Fibroblast of upper back skin (primary cell): ENCODE results near the gene SCARB2.

Experiments used
- DNase-seq: peaks from one replicate; pipeline ENCODE4 v3.0.0-alpha.2; 2013

Gene SCARB2

DNA sequence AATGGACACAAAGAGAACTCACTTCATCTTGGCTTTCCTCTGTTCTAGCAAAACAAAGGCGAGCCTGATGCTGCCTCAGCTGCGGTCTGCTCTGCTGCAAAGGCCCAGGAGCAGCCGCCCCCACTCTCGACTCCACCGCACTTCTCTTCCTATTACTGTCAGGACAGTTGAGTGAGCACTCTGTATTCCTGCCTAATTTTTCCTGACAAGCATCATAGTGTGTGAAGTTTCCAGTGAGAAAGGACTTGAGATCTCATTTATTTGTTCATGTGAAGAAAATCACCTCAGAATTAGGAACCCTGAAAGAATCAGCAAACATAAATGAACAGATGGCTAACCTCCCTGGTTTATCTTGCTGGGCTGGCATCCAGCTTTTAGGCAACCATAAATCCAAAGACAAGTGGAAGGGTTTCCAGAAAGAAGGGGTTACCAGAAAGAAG is 15.6 kb downstream of the SCARB2 start:
- DNase-seq: peak; percentile 65

DNA sequence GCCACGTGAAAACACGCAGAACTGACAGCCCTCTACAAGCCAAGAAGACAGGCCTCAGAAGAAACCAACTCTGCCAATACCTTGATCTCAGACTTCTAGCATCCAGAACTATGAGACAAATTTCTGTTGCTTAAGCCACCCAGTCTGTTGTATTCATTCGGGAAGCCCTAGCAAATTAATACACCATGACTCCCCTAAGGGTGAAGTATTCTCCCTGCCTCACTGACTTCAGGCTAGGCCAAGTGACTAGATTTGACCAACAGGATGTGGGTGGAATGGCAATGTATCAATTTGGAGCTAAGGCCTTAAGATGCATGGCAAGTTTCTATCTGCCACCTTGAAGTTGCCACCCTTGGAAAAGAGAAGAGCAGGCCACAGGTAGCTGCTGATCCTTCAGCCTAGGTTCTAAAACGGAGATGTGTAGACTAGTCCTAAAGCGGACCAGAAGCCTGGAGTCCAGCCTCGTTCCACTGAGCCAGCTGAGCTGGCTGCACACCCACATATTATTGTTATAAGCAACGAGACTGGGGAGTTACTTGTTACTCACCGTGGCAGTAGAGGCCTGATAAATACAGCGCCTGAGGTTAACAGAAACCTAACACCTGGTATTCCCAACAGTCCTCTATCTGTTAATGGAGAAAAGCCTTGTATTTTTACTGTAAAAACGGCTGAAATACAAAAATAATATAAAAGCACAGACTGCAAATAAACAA is 16.4 kb downstream of the SCARB2 start:
- no peak for DNase-seq

DNA sequence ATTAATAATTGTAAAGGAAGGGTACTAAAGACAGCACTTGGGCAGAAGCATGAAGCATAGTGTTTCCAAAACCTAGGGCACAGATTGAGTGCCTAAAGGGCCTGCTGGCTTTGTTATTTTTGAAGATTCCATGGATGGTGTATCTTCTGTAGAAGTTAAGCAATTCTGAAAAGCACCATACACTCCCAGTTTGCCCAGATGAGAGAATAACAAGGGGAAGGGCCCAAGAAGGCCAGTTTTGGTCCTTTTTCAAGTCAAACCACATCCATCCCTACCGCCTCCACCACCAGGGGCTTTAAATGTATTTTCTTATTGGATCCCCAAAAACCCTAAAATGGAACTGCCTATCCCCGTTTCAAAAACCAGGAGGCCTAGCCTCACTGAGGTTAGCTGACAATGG is 17.2 kb downstream of the SCARB2 start:
- no peak for DNase-seq

DNA sequence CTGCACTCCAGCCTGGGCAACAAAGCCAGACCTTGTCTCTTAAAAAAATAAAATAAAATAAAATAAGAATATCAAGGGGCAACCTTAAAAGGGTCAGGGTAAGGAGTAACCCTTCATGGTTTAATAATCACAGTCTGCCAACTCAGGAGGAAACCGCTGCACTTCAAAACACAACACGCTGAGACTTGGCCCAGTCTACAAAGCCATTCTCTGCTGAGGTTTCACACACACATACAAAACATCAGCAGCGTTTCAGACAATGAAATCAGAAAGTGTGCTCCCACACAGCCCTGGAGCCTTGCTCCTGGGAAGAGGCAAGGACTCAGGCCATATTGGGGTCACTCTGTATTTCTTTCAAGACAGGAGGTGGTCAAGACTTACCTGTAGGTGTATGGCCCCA is 18.3 kb downstream of the SCARB2 start:
- DNase-seq: no peak

DNA sequence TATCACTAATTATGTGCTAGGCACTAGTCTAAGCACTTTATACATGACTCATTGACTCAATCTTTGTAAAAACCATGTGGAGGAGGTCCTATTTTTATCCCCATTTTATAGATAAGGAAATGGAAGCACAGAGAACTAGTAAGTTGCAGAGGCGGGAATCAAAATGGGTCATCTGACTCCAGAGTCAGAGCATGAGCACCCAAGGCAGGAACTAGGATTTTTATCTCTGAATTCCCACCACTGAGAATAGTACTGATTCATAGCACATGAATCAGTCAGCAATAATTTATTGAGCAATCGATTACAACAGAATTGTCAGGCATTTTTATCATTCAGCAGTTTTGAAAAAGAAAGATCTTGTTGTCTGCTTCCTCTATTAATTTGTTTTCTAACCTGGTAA is 19.3 kb downstream of the SCARB2 start:
- peak; percentile 91 for DNase-seq

DNA sequence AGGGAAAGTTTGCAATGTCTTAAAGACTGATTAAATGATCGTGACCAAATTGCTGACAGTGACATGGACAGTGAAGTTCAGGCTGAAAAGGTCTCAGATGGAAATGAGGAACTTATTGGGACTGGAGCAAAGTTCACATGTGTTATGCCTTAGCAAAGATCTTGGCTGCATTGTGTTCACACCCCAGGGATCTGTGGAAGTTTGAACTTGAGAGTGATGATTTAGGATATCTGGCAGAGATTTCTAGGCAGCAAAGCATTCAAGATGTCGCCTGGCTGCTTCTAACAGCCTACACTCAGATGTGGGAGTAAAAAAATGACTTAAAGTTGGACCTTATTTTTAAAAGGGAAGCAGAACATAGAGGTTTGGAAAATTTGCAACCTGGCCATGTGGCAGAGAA is 21.4 kb downstream of the SCARB2 start:
- no peak for DNase-seq

DNA sequence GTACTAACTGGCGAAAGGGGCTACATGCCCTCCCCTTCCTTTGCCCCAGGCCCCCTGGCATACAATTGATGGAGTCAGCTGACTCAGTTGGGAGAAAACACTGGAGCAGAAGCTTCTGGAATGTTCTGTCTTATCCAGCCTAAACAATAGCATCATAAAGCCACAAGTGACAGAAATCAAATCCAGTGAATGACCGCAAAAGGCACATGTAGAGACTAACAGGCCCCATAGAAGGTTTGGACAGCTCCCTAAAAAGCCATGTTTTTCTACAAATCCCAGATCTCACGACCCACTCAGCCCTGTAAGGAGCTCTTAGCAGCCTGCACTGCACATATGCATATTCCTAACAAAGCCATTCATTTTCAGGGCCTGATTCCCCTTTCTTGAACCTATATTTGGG is 25.1 kb downstream of the SCARB2 start:
- no peak for DNase-seq

DNA sequence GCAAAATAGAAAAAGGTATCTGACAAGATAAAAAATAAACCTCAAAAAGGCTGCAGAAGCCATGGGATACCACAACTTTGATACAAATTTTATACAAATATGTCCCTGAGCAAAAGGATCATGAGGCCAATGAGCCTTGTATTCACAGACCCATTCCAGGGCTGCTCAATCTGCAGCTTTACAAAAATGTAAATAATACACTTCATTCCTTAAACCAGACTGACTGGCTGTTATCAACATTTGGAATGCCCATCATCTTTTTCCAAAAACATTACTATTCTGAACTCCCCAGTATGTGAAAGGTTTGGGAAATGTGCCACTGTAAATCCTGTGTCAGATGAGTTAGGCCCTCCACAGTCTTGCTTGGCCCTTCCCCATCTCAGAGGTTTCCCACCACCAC is 25.5 kb downstream of the SCARB2 start:
- DNase-seq: no peak

DNA sequence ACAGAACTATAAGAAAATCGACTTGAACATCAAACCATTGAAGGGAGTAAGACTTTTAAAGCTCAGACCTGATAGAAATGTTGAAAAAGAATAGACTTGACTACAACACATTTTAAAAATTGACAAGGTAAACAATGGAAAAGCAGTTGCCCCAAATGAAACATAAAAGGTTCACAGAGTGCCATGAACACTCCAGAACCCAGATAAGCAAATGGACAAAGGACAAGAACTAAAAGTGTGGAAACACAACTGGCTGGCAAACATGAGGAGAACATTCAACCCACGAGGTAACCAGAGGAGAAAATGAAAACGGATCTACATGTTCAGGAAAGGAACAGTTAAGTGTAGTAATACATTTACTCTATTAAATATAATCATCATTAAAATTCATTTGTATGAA is 26.5 kb downstream of the SCARB2 start:
- no peak for DNase-seq

DNA sequence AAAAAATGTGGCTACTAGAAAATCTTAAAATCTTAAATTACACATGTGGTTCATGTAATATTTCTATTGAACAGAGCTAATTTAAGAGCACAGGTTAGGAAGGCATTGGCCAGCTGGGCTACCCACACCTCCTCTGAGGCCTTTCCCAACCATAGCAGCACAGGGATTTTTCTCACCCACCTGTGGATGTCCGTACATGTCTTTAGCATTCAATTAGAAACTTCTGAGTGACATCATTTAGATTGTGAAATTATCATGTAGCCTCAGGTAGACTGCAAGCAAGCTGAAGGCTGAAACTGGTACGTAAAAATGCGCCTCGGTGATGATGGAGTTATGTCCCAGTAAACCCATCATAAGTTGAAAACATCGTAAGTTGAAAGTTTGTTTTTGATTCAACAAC is 31.2 kb downstream of the SCARB2 start:
- no peak for DNase-seq

DNA sequence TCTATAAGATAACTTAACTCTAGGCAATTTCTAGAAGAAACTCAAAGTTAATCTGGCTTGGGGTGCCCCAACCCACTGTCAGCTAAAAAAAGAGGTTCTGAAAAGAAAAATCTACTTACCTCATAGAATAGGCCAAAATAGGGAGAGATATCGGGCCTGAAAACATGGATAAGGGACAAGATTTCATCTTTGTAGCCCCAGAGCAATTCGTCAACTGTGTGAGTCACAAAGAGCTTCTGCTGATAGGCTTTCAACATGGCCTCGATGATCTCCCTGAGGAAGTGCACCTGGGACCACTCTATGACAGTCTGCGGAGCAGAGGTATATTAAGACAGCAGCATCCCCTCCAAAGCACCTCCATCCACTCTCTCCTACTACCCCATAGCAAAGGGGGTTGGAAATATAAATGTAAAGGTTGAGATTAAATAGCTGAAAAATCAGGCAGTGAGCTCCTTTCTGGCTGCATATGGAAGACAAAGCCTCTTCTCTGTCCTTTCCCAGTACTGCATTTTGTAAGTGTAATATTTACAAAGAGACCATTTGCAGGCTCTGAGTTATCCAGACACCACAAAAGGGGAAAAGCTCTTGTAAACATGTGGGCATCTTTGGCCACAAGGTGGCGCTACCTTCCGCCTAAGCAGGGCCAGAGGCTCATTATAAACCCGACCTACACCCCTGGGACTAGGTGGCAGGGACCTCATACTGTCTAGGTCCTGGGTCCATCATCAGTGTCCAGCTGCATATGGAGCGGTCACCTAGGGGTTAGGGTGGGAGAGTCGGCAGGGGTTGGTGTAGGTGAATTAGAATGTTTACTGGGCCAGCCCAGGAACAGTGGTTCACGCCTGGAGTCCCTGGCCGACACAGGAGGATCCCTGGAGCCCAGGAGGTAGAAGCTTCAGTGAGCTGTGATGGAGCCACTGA is 34.0 kb downstream of the SCARB2 start:
- DNase-seq: peak; percentile 72

DNA sequence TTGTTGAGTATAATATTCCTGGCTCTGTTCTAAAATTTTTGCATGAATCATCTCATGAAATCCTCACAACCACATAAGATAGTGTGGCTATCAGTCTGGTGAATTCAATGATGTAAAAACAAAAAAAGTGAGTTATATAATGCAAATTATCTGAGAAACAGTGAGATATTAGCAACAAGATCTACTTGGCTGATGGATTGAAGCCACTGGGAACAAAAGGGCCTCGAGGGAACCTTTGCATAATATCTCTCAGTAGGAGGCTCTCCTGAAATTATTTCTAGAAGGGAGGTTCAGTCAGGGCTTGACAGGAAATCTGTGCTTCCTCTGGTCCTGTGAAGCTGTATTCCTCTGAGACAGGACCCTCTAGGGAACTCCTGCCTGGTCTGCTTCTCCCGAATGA is 35.3 kb downstream of the SCARB2 start:
- peak; percentile 13 for DNase-seq

DNA sequence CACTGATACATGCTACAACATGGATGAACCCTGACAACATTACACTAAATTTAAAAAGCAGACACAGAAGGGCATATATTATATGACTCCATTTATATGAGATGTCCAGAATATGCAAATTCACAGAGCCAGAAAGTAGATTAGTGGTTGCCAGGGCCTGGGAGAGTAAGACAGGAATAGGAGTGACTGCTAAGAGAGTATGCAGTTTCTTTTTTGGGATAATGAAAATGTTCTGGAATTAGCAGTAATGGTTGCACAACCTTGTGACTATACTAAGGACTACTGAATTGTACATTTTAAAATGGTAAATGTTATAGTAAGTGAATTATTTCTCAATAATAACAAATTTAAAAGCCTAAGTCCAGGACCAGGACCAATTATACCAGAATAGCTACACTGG is 35.9 kb downstream of the SCARB2 start:
- DNase-seq: no peak

DNA sequence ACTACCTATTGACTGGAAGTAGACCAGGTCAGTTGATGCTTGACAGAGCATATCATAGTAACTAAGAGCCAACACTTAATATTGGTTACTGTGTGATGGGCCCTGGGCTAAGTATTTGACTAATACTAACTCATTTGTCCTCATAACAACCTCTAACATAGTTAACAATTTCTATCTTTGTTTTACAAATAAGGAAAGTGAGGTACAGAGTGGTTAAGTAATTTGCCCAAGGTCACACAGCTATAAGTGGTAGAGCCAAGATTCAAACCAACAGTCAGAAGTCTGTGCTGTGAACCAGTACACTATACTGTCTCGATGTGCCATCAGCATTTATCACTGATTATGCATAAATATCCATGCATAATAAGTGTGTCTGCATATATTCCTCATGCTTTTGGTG is 38.3 kb downstream of the SCARB2 start:
- no peak for DNase-seq

DNA sequence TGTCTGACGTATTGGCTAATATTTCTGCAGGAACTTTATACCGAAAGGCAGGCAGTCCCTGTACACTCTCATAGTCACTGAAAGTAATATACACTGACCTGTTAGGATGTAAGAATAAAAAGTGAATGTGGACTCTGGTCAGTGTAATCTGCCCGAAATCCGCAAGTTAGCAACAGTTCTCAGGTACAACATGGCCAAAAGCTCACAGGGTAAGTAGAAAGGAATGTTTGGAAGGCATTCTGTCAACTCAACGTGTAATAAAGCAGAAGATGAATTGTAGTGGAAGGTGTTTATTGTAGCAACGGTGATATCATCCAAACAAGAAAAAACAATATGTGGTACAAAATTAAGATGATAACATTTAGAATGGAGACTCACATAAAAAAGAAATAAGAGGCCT is 39.4 kb downstream of the SCARB2 start:
- DNase-seq: no peak

DNA sequence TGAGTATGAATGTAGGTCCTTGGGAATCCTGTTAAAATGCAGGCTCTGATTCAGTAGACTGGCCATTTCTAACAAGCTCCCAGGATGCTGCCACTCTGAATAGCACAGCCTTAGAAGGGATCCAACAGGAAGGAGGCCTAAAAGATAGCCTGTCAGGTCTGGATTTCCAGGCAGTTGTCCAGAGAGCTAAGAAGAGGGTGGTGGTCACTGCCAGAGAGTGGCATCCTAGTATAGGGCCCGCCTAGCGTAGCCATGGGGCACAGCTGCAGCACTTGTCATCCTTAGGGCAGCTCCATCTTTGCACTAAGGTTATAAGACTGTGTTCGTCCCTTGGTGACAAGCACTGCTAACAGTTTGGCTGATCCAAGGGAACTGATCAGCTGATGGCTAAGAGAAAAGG is 44.9 kb downstream of the SCARB2 start:
- DNase-seq: no peak

DNA sequence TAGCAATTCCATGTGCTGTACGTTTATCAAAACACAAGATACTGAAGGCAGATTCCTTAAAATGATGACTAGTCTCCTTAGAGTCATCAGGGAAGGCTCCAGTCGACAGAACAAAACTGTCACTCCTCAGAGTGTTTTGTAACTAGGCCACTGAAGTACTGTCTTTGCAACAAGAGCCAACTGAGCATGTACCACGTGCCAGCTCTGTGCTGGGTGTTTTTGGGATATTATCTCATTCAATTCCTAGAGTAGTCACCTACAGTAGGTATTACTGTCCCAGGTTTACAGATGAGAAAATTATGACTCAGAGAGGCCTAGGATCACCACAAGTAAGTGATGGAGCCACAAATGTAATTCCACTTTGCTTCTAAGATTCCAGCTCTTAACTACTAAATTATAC is 47.1 kb downstream of the SCARB2 start:
- no peak for DNase-seq

DNA sequence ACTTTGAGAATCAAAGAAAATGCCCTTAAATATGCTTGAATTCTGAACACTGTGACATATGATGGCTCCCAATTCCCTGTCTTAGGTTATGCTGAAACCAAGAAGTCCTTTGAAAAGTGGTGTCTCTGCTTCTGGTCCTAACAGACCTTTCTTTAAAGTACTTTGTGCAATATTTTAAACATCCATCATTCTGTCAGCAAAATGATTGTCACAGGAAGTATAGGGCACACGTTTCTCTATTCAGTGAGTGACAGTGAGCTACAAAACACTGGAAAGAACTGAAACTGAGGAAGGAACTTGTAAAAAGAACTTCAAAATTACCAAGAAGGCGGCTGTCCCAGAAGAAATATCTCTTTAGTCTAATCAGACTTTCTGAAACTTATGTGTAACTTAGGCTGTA is 53.3 kb downstream of the SCARB2 start:
- DNase-seq: no peak

DNA sequence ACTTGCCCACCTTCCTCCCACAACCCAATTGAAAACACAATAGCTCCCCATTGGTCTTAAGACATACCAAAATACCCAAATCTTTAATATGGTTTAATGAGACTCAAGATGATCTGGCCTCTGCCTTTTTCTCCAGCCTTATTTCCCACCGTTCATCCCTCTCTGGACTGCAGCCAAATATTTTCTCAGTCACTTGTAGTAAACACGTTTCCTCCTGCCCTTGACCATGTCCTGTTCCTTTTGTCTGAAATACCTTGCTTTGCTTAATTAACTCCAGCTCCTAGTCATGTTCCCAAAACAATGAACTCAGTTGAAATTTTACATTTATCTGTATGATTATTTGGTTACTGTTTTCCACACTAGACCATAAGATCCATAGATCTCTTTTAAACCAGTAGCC is 57.0 kb downstream of the SCARB2 start:
- no peak for DNase-seq

DNA sequence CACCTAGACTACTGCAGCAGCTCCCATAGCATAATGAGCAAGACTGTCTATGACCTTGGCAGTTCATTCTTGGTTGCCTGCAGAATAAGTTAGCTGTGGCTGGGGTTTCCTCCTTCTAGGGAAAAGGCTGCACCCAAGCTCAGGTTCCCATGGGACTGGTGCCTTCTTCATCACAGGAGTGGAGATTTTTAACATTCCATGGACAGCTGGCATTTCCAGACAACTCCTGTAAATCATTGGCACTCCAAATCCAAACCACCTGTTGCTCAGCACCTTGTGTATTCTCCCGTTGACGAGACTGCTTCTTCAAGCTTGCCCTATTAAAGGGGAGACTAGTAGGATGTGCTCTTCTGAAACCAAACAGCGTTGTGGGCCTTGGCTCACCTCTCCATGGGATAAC is 57.6 kb downstream of the SCARB2 start:
- DNase-seq: no peak

DNA sequence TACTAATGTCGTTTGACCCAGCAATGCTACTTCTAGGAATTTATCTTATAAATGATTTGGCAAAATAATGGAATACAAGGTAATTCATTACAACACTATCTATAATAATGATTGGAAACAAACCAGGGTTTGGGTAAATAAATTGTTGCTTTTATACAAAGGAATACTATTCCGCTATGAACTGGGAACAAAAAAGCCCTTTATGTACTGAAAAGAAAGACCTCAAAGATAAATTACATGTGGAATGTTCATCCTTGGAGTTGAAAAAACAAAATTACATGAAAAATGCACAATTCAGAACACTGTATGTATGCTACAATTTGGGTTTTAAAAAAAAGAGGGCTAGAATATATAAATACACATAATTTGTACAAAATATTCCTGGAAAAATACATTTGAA is 60.3 kb downstream of the SCARB2 start:
- no peak for DNase-seq

DNA sequence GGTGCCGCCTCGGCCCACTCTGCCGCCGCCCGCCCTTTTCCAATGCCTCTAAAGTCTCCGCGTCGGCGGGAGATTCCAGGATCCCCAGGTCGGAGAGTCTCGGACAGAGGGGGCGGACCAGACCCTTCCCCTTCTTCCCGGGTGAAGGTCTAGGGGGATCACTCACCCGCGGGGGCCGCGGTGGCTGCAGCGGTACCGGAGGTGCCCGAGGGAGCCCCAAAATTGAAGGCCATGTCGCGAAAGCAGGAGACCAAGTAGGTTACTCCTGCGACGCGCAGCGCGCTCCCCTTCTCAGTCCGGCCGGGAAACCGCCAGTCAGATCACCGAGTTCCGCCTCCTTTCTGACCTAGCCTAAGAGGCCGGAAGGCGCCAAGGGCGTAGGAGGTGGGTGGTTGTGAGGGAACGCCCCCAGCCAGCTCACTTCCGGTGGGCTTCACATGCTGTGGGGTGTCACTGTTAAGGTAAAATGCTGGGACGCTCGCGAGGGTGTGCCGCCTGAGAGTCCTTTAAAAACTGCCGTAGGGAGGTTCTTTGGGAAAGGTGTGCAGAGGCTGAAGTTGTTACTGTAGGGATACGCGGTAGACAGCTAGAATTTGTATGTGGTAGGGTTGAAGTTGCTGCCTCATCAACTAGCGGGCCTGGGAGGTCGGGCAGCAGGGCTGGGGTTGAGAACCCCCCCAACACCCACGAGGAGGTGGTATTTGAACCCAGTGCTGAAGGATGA is 65.3 kb downstream of the SCARB2 start, which contains the start of gene NUP54:
Gene NUP54, minus strand, starts transcription at position 256 of the 724 bp plus-strand sequence. Its CDS starts 23 bp downstream, at position 233.
- DNase-seq: peak; percentile 93

DNA sequence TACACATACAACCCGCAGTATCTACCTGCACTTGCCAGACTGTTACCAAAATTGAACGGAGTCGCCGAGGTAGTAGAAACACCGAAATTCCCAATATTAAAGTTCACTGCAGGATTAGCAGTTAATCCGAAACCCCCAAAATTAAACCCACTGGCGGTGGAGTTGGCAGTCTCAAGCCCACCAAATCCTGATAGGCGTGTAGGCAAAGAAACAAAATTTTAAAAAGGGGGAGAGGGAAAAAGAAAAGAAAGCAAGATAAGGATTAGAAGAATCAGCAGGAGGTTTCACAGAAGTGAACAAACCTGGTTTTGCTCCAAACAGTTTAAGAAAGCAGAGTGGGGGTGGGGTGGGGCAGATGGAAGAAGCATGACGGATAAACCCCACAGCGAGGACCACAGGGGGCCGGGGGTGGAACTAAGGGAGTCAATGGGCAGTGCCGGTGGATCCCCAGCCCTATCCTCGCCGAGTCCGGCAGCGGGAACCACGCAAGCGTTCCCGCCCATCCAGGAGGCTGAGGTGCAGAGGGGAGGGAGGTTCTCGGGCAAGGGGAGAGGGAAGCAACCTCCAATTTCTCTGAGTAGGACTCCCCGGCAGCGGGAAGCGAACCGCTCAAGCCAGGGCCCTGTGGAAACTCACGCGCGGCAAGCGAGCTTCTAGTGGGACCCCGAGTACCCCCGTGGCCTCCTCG is 66.0 kb downstream of the SCARB2 start:
- peak; percentile 81 for DNase-seq
